HepG2 (cell line): ENCODE measurements around the gene IRF4. TPM values are rescaled to one million over a fixed set of nuclear protein-coding genes. Genes with fewer than 3 reads are reported as not detected.

ENCODE experiments used
- ATAC-seq: fragments of 200-7000 bp; cut with Tn5 transposase; 3 replicates; pipeline ENCODE4 v1.9.1; 2020; ENCODE audit warnings: mild to moderate bottlenecking, moderate library complexity
- BruUV-seq: library from RNA; stranded (reverse); fragments of 400-500 nt; replicated peaks from 2 replicates; lab custom pipeline; 2021; lab: Mats Ljungman, UMichigan
- CTCF ChIA-PET: fragments of 300-600 bp; formaldehyde crosslinking; extraction: SDS; loops from one replicate; lab custom pipeline; 2021; ENCODE audit warnings: low total read pairs, inconsistent platforms, low intra/inter-chr PET ratio; lab: Yijun Ruan, JAX
- POLR2A ChIA-PET: fragments of 350-600 bp; sonication (Branson Sonifier 250); formaldehyde crosslinking; loops from one replicate; lab custom pipeline; 2020; ENCODE audit warnings: antibody characterized with exemption, inconsistent platforms; lab: Yijun Ruan, JAX
- DNase-seq: peaks from one replicate; pipeline ENCODE4 v3.0.0-alpha.2; 2015; ENCODE audit warnings: low spot score
- FAIRE-seq: peaks from 3 replicates; lab custom pipeline; 2011; peaks lifted over from hg19 to GRCh38; lab: Jason Lieb, UNC
- H2AFZ ChIP-seq: one replicate; pipeline ENCODE4 v1.6.1; 2011; ENCODE audit warnings: low read length, inconsistent platforms
- H3K27ac ChIP-seq: fragments of 300-600 bp; 3 replicates; pipeline ENCODE4 v1.8.0; 2011; ENCODE audit warnings: mixed run types, mild to moderate bottlenecking, mixed read lengths, low read length, inconsistent platforms; ENCODE audit not compliant: insufficient read depth; ENCODE audit errors: extremely low read length
- H3K27me3 ChIP-seq, 2 experiments: fragments of 200-600 bp in 1 of 2; 2 replicates in 1 of 2; 3 replicates in 1 of 2; pipeline versions ENCODE4 v1.6.0 to v1.8.0; 2011; ENCODE audit warnings: low read length in 2 of 2, mild to moderate bottlenecking in 2 of 2, moderate library complexity in 2 of 2, inconsistent platforms in 1 of 2; ENCODE audit not compliant: insufficient read depth in 2 of 2, control insufficient read depth in 1 of 2
- H3K36me3 ChIP-seq, 2 experiments: fragments of 200-600 bp in 1 of 2; replicated peaks in 1 of 2; 2 replicates in 1 of 2; 3 replicates in 1 of 2; pipeline versions ENCODE4 v1.5.1 to v1.8.0; 2011; ENCODE audit warnings: low read length in 2 of 2, inconsistent platforms in 1 of 2; ENCODE audit not compliant: insufficient read depth in 2 of 2, control insufficient read depth in 1 of 2
- H3K4me1 ChIP-seq: 2 replicates; pipeline ENCODE4 v1.5.1; 2012; ENCODE audit warnings: low read length, inconsistent platforms; ENCODE audit not compliant: insufficient read depth
- H3K4me2 ChIP-seq: 2 replicates; pipeline ENCODE4 v1.6.0; 2011; ENCODE audit warnings: low read depth, low read length, inconsistent platforms
- H3K4me3 ChIP-seq, 3 experiments: fragments of 200-600 bp in 1 of 3; sonication (generic), shearing (Covaris generic) in 1 of 3; replicated peaks in 1 of 3; 2 replicates each; pipeline ENCODE4 v1.5.1; 2011 to 2016; ENCODE audit warnings: low read length in 3 of 3, inconsistent platforms in 2 of 3, low read depth in 2 of 3, mild to moderate bottlenecking in 2 of 3, control low read depth in 1 of 3, mixed read lengths in 1 of 3; ENCODE audit not compliant: insufficient read depth in 1 of 3
- H3K79me2 ChIP-seq: one replicate; pipeline ENCODE4 v1.6.1; 2011; ENCODE audit warnings: low read length, inconsistent platforms; ENCODE audit not compliant: insufficient read depth
- H3K9ac ChIP-seq: 2 replicates; pipeline ENCODE4 v1.6.0; 2011; ENCODE audit warnings: mild to moderate bottlenecking, low read depth, low read length, inconsistent platforms; ENCODE audit not compliant: insufficient read depth
- H3K9me3 ChIP-seq: 2 replicates; pipeline ENCODE4 v1.5.1; 2012; ENCODE audit warnings: mild to moderate bottlenecking, low read length
- H4K20me1 ChIP-seq: 2 replicates; pipeline ENCODE4 v1.6.0; 2011; ENCODE audit warnings: inconsistent platforms, mild to moderate bottlenecking, low read length, moderate library complexity; ENCODE audit not compliant: insufficient read depth
- CENPT ChIP-seq: sonication (generic); formaldehyde crosslinking; IDR thresholded peaks from 2 replicates; pipeline ENCODE4 v1.8.0; 2022; ENCODE audit warnings: low read depth, mild to moderate bottlenecking, moderate library complexity, missing genetic modification reagents
- DNMT3B ChIP-seq: conservative IDR thresholded peaks from 2 replicates; pipeline ENCODE4 v1.6.1; 2016; ENCODE audit warnings: missing biosample characterization, control low read depth
- HNRNPK ChIP-seq: fragments of 200-400 bp; formaldehyde crosslinking; IDR thresholded peaks from 2 replicates; pipeline ENCODE4 v1.6.1; 2018; ENCODE audit warnings: low read length, low read depth, moderate library complexity, mild to moderate bottlenecking; ENCODE audit not compliant: poor library complexity, severe bottlenecking
- JUN ChIP-seq: sonication (generic); formaldehyde crosslinking; IDR thresholded peaks from 2 replicates; pipeline ENCODE4 v1.4.0; 2020; ENCODE audit warnings: mild to moderate bottlenecking, missing genetic modification reagents
- KAT8 ChIP-seq: IDR thresholded peaks from 2 replicates; pipeline ENCODE4 v1.6.1; 2016; ENCODE audit warnings: missing genetic modification reagents, missing compliant biosample characterization
- MLX ChIP-seq: IDR thresholded peaks from 2 replicates; pipeline ENCODE4 v1.6.1; 2016
- PHF21A ChIP-seq: sonication (generic); formaldehyde crosslinking; IDR thresholded peaks from 2 replicates; pipeline ENCODE4 v1.5.0; 2020; ENCODE audit warnings: mild to moderate bottlenecking, missing genetic modification reagents
- RAD21 ChIP-seq: fragments of 450-650 bp; formaldehyde crosslinking; IDR thresholded peaks from 2 replicates; pipeline ENCODE4 v1.5.0; 2020; ENCODE audit warnings: mild to moderate bottlenecking
- RCOR2 ChIP-seq: IDR thresholded peaks from 2 replicates; pipeline ENCODE4 v1.6.1; 2016; ENCODE audit warnings: missing biosample characterization, missing genetic modification reagents
- ZFP36 ChIP-seq: fragments of 150-350 bp; IDR thresholded peaks from 2 replicates; pipeline ENCODE4 v1.6.1; 2018; ENCODE audit warnings: borderline replicate concordance, low read length, low read depth; ENCODE audit not compliant: partially characterized antibody
- ZMYM3 ChIP-seq: sonication (generic); formaldehyde crosslinking; IDR thresholded peaks from 2 replicates; pipeline ENCODE4 v1.5.1; 2020; ENCODE audit warnings: mild to moderate bottlenecking, missing genetic modification reagents
- ZNF160 ChIP-seq: sonication (generic); formaldehyde crosslinking; IDR thresholded peaks from 2 replicates; pipeline ENCODE4 v1.8.0; 2022; ENCODE audit warnings: mild to moderate bottlenecking, inconsistent platforms, missing genetic modification reagents
- ZNF709 ChIP-seq: sonication (generic); formaldehyde crosslinking; IDR thresholded peaks from 2 replicates; pipeline ENCODE4 v1.5.0; 2020; ENCODE audit warnings: mild to moderate bottlenecking, missing genetic modification reagents
- ZNF724P ChIP-seq: sonication (generic); formaldehyde crosslinking; IDR thresholded peaks from 2 replicates; pipeline ENCODE4 v1.8.0; 2022; ENCODE audit warnings: missing genetic modification reagents, borderline replicate concordance
- whole genome bisulfite sequencing: methylation state at CpG from one replicate; pipeline ENCODE4 v1.1.6; 2017; ENCODE audit warnings: low lambda C conversion rate; 5-methylcytosine and 5-hydroxymethylcytosine counted together
- in situ Hi-C: cut with HindIII; loops from 2 replicates; pipeline ENCODE4 v1.10.0; 2017; ENCODE audit warnings: low pct_unique_long_range_greater_than_20kb; ENCODE audit not compliant: extremely low pct_ligation_motif_present
- intact Hi-C: fragments of 100-400 bp; cut with micrococcal nuclease; formaldehyde crosslinking; loops from one replicate; pipeline ENCODE4 v1.10.0; 2022; ENCODE audit not compliant: unreplicated experiment
- polyA plus RNA-seq, 8 experiments: library from polyadenylated mRNA; depleted of rRNA in 3 of 8; stranded (reverse) in 7 of 8; unstranded in 1 of 8; fragments of >200 nt; fragmentation: Illumina TruSeq in 4 of 8; extraction: Trizol in 4 of 8; gene quantifications; 2 replicates each; pipeline versions ENCODE4 v1.2.1 to v1.2.3, GENCODE V29; 2011 to 2016; ENCODE audit warnings: low read depth in 4 of 8, missing spikeins in 1 of 8, mixed read lengths in 1 of 8; ENCODE audit not compliant: insufficient read depth in 1 of 8
- total RNA-seq, 5 experiments: library from RNA; depleted of rRNA; stranded (reverse); fragments of >200 nt; fragmentation: Illumina TruSeq; extraction: Trizol; gene quantifications; 2 replicates each; pipeline ENCODE4 v1.2.3, GENCODE V29; 2016; ENCODE audit warnings: low read depth in 1 of 5
- TF ChIP-seq, protein P1 (sequence below): sonication (generic); formaldehyde crosslinking; IDR thresholded peaks from 2 replicates; pipeline ENCODE4 v1.4.0; 2020; ENCODE audit warnings: mild to moderate bottlenecking, missing genetic modification reagents
- TF ChIP-seq, protein P2 (sequence below): IDR thresholded peaks from 2 replicates; pipeline ENCODE4 v1.6.1; 2016; ENCODE audit warnings: missing compliant biosample characterization, missing genetic modification reagents, borderline replicate concordance

The IRF4 gene
- total and polyA plus RNA-seq, 2 of the 13 experiments (the other 11 are each of a cell fraction or from before 2014, with no cell fraction given), result 0.07 to 0.09 TPM

GRCh38 chr6:402901-403658, 11.5 kb downstream of the IRF4 start:
- POLR2A ChIA-PET, result no interaction called here
- ATAC-seq (no peak), FAIRE-seq (no peak)
- CTCF ChIA-PET, result no interaction called here
- Histone ChIP-seq H3K36me3 (no peaks in the 10 kb centered on the region), H2AFZ (no peak overlapping the region)
- TF ChIP-seq, protein P1, sequence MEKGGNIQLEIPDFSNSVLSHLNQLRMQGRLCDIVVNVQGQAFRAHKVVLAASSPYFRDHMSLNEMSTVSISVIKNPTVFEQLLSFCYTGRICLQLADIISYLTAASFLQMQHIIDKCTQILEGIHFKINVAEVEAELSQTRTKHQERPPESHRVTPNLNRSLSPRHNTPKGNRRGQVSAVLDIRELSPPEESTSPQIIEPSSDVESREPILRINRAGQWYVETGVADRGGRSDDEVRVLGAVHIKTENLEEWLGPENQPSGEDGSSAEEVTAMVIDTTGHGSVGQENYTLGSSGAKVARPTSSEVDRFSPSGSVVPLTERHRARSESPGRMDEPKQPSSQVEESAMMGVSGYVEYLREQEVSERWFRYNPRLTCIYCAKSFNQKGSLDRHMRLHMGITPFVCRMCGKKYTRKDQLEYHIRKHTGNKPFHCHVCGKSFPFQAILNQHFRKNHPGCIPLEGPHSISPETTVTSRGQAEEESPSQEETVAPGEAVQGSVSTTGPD, result no peak
- TF ChIP-seq PHF21A, result no peak
- TF ChIP-seq RAD21 (CRISPR knock-in tag), result no peak
- no peak for TF ChIP-seq ZNF724P (CRISPR knock-in tag)
- TF ChIP-seq ZFP36, result no peak
- TF ChIP-seq HNRNPK, result no peak
- TF ChIP-seq MLX, result no peak
- TF ChIP-seq ZNF160 (CRISPR knock-in tag), result no peak
- TF ChIP-seq DNMT3B (CRISPR knock-in tag), result no peak
- no peak for TF ChIP-seq RCOR2 (CRISPR knock-in tag)
- no peak for TF ChIP-seq ZNF709 (CRISPR knock-in tag)
- no peak for TF ChIP-seq KAT8 (CRISPR knock-in tag)
- TF ChIP-seq, protein P2, sequence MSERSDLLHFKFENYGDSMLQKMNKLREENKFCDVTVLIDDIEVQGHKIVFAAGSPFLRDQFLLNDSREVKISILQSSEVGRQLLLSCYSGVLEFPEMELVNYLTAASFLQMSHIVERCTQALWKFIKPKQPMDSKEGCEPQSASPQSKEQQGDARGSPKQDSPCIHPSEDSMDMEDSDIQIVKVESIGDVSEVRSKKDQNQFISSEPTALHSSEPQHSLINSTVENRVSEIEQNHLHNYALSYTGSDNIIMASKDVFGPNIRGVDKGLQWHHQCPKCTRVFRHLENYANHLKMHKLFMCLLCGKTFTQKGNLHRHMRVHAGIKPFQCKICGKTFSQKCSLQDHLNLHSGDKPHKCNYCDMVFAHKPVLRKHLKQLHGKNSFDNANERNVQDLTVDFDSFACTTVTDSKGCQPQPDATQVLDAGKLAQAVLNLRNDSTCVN (CRISPR knock-in tag), result no peak
- TF ChIP-seq CENPT (CRISPR knock-in tag), result no peak
- no peak for TF ChIP-seq ZMYM3 (CRISPR knock-in tag)
- TF ChIP-seq JUN, result no peak
- TF ChIP-seq, all 625 proteins: peak for 0
- H4K20me1 ChIP-seq, result no peaks in the 10 kb centered on the region
- no TSS peak for BruUV-seq
- H3K9me3 ChIP-seq, result no peaks in the 10 kb centered on the region
- H3K79me2 ChIP-seq, result no peaks in the 10 kb centered on the region
- WGBS, result 24% methylated on average over 17 of the region's 17 CpGs
- H3K4me3 ChIP-seq, result no peak overlapping the region
- H3K4me2 ChIP-seq, result no peak overlapping the region
- H3K27me3 ChIP-seq, result peaks cover 6 to 75% of the 10 kb centered on the region in 2 experiments
- in situ Hi-C loops, result no loop called here
- no peak overlapping the region for H3K9ac ChIP-seq
- no peak overlapping the region for H3K27ac ChIP-seq
- DNase-seq, result no peak
- H3K4me1 ChIP-seq, result 0 out of 2 replicates have a peak, but pooled peaks cover 1% of the 10 kb centered on the region
- intact Hi-C loops, result no loop called here
